C4-2B (cell line): ENCODE data around the gene TAS1R1.

Experiments
- ZFX ChIP-seq: fragments of 450-650 bp; IDR thresholded peaks from 2 replicates; pipeline ENCODE4 v1.6.1; 2017
- TF ChIP-seq, protein P1 (sequence below): fragments of 450-650 bp; conservative IDR thresholded peaks from 2 replicates; pipeline ENCODE4 v1.5.1; 2017; ENCODE audit warnings: mild to moderate bottlenecking

- TF ChIP-seq, protein P1, sequence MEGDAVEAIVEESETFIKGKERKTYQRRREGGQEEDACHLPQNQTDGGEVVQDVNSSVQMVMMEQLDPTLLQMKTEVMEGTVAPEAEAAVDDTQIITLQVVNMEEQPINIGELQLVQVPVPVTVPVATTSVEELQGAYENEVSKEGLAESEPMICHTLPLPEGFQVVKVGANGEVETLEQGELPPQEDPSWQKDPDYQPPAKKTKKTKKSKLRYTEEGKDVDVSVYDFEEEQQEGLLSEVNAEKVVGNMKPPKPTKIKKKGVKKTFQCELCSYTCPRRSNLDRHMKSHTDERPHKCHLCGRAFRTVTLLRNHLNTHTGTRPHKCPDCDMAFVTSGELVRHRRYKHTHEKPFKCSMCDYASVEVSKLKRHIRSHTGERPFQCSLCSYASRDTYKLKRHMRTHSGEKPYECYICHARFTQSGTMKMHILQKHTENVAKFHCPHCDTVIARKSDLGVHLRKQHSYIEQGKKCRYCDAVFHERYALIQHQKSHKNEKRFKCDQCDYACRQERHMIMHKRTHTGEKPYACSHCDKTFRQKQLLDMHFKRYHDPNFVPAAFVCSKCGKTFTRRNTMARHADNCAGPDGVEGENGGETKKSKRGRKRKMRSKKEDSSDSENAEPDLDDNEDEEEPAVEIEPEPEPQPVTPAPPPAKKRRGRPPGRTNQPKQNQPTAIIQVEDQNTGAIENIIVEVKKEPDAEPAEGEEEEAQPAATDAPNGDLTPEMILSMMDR, result no peak
- no peak for TF ChIP-seq ZFX
Observed at GRCh38 chr1:6594977-6595740, 40.1 kb downstream of the TAS1R1 start.
